HG03097 (cell line): Measurements from ENCODE around the gene EDN1.
"Not testable (repeated sequence)": the region's sequence is repeated elsewhere in the genome, so short reads cannot be mapped to it uniquely, and the experiment has no call there.

Experiments
- ATAC-seq: cut with Tn5 transposase; IDR thresholded peaks from one replicate; pipeline ENCODE4 v1.9.1; 2021; ENCODE audit not compliant: unreplicated experiment, low FRiP score

The EDN1 gene

DNA sequence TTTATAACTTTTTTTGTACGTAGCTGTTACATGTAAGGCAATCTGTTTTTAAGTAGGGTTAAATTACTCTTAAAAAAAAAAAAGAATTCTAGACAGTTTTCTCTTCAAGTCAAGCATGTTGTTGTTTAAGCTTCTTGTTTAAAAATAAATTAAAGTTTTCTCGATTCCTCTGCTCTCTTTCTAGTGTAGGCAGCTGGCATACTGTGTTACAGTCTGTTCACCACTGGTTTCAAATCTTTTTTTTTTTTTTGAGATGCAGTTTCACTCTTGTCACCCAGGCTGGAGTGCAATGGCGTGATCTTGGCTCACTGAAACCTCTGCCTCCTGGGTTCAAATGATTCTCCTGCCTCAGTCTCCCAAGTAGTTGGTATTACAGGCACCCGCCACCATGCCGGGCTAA lies 29.9 kb downstream of the EDN1 start:
- ATAC-seq = not testable (repeated sequence)

DNA sequence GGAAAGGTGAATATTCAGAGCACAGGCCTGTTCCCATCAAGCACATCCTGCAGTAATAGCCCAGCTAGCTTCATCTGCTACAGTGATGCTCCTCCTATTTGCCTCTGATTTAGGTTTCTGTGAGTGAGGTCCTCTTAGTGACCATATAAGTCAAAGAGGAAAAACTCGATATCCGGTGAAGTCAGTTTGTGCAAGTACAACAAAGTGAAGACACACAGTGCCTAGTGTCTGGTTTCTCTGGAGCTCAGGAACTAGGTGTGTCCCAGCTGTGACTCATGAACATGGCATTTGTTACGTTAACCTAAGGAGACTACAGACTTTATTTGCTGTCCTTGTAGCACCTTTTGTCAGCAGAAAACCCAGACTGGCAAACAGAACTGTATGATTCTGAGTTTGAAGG lies 33.9 kb downstream of the EDN1 start:
- no peak for ATAC-seq

DNA sequence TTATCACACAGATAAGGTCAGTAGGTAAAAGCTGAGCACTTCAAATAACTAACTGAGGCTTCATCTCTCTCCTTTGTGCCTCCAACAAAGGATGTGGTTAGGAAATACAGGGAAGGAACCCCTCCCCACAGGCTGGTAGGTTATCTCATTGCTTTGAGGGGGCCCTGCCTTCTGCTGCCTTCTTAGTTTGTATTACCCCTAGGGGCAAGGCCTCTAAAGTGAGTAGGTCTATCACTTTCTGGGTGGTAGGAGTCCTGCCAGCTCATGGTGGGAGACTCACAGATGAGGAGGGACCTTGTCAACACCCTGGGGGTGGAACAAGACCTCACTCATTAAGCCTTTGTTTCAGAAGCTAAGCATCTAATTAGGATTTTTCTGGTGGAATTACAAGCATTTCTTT lies 34.6 kb downstream of the EDN1 start:
- no peak for ATAC-seq

DNA sequence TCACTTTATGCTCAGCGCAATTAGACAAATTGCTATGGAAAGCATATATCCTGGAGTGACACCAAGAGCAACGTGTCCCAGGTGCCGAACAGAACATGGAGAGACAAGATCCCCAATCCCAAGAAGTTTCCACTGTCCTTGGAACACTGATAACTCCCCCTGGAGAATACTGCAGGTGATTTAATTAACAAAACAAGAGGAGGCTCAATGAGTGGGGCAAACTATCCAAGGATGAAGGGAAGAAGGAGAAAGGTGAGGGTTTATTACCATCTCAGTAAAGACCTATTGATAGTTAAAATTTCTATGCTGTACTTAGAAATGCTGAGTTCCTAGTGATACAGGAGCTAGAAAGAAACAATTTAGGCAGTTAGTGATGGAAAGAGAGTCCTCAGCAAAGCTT lies 35.7 kb downstream of the EDN1 start:
- no peak for ATAC-seq

DNA sequence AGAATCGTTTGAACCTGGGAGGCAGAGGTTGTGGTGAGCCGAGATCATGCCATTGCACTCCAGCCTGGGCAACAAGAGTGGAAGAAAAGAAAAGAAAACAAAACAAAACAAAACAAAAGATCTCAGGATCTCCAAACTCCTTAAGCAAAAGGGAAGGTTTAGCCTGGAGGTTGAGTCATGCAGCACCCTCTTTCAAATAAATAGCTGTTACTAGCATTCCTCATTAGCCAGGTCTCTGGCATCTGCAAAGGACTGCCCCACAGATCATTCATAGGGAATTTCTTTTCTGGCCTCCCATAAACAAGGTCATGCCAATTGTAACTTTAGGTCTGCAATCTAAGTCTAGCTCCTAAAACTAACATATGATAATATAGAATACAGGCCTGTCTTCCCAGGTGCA lies 37.2 kb downstream of the EDN1 start:
- ATAC-seq = no peak

DNA sequence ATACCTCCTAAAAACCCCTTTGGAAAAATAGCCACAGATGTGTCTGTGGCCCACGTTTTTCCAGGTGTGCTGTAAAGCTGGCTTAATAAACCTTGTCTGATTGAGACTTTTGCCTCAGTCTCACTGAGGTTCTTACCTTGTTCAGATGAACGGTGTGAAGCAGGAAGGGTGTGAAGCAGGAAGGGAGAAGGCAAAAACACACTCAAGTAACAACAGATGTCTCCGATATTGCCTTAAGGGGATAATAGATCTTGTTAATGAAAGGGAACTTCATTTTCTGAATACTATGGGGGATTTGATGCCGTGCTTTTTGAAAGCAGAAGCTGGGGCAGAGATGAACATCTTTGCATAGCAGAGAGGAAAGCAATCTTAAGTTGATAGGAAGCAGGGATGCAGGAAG lies 37.8 kb downstream of the EDN1 start:
- ATAC-seq = no peak

DNA sequence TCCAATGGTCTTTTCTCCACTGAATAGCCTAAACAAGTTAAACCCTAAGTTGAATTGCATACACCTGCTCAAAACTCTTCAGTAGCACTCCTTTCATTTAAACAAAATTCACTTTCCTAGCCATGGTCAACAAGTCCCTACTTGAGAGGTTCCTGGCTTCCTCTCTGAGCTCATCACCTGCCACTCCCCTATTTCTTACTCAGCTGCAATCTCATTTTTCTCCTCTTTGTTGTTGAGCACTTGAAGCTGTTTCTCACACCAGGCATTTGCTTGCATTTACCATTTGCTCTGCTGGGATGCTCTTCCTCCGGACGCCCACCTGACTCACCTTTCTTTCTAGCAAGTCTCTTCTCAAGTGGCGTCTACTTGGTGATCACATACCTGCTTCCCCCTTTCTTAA lies 38.5 kb downstream of the EDN1 start:
- no peak for ATAC-seq

DNA sequence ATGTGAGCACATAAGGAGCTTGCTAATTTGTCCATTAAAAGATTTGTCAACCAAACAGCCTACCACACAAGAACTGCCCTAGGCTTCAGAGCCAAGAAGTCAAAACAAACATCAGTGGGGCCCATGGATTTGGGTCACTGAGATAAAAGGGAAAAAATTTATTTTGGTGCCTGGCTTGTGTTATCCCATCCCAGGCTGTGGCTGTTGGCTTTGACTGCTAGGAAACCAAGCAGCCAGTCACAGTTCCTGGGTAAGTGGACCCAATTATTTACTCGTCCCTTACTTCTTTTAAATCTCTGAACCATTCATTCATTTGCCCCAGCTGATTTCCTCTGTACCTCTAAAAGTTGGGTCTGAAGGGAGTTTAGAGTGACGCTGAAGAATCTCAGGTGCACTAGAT lies 41.3 kb downstream of the EDN1 start:
- no peak for ATAC-seq

DNA sequence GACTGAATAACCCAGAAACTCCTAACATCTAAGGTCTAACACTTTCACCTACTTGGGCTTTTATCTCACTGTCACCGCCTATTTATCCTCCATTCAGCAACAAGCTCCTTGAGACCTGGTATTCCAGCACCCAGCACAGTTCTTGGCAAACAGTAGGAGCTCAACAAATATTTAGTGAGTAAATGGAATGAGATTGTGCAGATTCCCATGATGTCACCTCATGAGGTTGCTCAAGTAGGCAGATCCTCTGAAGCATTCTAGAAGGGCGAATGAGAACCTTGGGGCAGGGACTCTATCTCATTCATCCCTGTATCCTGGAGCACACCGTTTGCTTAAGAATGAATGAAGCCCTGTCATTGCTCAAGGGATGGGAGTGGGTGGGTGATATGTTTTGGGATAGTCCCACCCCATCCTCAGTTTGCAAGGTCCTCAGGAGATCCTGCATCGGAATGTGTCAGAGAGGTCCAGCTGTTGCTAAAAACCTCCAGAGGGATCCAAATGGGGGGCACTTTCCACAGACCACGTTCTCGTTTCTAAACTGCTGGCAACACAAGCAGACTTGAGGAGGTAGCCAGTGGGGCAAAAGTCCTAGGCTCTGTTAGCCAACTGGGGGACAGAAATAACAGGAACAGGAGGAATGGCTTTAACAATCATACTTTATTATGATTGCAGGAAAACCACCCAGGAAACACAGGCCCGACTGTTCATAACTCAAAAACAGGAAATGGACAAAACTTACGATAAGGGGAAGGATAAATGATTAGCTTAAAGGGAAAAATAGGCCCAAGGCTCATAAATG lies 42.0 kb downstream of the EDN1 start:
- no peak for ATAC-seq

DNA sequence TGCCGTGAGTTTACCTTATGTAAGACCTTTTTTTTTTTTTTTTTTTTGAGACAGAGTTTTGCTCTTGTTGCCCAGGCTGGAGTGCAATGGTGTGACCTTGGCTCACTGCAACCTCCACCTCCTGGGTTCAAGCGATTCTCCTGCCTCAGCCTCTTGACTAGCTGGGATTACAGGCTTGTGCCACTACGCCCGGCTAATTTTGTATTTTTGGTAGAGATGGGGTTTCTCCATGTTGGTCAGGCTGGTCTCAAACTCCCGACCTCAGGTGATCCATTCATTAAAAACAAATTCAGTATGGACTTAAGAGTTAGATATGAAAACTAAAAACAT lies 42.6 kb downstream of the EDN1 start:
- not testable (repeated sequence) for ATAC-seq

DNA sequence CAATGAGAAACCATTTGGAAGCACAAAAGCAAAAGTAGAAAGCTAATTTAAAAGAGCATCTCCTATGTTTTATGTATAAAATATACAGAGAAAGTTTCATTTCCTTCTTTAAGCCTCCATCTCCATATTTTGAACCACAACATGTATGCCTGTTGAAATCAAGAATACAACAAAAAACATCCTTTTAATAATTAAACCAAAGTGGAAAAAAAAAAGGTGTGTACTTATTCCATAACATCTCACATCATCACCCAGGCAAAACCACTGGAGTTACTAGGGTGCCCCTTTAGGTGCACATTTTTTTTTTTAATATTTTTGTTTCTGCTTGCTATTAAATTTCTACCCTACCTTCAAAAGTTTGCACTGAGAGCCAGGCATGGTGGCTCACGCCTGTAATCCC lies 43.0 kb downstream of the EDN1 start:
- ATAC-seq = no peak

DNA sequence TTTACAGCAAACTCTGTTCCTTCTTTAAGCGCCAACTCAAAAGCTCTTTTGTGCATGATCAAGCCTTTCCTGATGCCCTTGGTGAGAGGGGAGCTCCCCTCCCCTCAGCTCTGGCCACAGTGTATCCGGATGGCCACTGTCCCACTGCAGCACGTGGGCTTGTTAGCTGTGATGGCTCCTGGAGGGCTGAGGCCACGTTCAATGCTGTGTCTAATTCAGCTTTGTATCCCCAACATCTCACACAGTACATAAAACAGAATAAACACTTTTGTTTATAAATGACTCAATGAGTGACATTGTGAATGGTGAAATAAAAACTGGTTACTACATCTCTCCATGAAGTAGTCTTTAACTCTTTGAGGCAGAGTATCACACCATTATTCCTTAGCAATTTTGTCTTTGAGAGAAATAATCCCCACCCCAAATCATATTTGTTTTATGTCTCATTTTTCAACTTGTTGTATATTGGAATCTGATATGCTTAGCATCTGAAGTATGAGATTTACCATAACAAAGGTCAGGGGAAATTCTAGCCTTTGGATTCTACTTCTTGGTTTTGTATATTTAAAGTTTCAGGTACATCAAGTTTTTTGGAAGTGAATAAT lies 44.5 kb downstream of the EDN1 start:
- no peak for ATAC-seq

DNA sequence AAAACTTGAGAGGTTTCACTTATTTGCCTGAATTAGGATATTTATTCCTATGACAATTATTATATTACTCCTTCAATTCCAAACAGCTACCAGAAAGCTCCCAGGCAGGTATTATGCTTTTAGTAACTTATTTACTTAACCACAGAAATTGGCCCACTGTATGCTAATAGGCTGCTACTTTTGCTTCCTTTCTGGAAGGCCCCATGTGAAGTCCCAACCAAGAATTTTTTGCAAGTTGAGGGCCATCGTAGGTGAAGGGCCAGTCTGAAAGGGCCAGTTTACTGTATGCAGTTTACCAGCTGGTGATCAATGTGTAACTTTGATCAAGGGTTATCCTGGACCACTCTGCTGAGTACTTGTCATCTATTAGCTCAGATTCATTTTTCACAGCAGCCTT lies 45.0 kb downstream of the EDN1 start:
- ATAC-seq = no peak

DNA sequence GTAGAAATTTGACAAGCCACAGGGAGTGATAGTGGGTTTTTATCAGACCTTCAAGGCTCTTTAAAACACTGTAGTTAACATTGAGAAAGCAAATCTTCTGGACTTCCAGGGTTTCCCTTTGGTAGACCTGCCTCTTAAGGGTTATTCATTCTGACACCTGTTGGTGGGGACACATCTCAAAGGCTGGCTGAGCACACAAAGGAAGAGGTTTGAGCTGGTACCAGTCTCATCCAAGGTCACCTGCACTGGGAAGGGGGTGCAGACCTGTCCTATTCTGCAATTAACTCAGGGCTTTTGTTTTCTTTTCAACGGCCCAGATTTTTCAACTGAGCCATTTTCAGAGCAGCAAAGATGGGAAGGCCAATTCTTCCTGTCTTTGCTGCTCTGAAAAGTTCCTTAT lies 45.6 kb downstream of the EDN1 start:
- ATAC-seq = no peak

DNA sequence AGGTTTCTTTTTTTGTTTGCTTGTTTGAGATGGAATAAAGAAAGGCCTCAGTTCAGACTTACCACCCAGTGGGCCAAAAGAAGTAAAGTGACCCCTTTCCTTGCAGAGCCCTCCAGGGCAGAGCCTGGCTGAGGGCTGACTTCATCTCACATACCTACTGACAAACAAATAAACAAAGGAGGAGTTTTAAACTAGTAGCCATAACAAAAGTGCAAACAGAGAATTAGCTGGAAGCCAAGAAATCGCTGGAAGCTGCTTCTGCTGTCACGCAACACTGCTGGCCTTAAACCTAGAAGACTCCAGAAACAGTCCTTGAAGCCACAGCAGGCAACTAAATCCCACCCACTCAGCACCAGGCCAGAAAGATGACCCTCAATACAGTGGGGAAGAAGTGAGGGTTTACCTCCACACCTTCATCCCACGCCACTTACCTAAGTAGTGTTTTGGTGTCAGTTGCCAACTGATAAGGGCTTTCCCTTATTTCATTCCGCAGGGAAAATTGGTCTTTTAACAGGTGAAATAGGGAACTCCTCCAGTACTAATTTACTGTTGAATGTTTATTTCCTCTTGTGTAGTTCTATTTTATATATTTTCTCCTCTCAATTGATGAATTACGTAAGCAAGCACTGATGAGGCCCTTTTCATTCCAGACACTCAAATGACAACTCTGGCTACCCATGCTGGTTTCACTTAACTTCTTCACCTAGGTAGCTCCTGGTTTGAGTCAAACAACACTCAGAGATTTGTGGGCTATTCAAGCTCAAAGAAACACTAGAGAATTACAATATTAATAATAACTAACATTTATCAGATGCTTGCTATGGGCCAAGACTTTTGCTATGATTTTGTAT lies 46.2 kb downstream of the EDN1 start:
- no peak for ATAC-seq

DNA sequence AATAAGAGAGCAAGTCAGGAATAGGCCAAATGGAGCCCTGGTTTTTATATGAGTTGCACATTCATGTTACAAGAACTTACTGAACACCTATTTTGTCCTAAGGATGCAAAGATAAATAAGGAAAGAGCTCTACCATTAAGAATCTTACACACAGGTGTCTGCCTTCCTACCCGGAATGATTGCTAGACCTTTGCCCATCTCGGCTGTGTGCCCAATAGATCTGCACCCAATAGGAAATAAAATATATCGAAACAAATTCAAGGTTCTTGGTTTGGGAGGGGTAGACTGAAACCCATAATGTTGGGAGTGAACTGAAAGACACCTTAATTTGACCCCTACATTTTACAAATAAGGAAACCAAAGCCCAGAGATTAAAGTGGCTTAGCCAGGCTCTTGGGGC lies 48.9 kb downstream of the EDN1 start:
- ATAC-seq = no peak

DNA sequence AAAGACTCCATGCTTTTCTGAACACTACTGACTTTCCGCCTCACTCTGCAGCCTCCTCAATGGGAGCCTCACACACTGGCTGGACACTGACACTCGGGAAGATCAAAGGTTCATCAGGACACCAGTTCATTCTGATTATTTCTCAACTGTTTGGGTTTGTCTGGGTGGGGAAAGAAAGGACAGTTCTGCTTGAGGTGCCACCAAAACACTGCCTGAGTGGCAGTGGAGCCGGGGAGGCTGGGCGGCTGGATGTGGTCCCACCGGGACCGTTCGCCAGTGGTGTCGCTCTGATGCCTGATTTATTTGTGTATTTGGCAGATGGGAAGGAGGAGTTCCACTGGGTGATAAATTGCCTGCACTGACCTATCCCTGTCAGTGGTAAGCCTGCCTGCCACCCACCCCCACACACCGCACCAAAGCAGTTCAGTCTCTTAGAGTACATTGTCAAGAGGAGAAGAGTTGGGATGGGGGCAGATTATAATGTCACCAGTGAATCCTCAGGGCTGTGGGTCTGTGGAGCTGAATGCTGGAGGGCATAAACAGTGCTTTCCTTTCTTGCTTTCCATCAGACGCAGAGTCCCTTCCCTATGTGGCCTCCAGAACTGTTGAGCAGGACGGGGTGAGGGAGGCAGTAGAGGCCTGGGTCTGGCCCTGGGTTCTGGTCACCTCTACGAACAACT lies 49.8 kb downstream of the EDN1 start:
- ATAC-seq = no peak

DNA sequence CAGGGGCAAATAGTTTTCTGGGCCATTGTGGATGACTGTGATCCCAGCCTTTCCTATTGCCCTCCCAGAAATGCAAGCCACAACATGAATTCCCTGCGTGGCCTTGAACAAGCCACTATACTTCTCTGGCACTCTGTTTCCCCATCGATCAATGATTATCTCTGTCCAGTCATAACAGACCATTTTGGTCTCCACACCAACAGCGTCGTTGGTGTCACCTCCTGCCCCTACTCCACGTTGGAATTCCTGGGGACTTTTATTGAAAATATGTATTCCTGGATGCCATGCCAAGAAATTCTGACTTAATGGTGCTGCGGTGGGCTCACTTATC lies 50.3 kb downstream of the EDN1 start:
- no peak for ATAC-seq

DNA sequence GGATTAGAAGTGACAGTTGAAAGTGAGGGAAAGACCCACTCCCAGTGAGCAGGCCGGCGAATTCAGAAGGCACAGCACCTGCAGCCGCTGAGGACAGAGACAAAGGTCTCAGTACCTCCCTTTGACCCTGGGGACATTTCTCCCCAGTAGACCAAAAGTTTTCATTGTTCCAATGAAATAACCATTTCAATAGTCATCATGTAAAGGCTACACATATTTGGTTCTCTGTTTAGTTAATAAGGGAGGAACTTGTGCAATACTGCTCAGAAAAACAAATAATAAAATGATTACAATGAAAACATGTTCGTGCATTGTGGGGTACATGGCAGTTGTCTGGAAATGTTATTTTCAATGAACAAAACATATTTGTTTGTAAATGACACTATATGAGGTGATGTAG lies 52.5 kb downstream of the EDN1 start:
- no peak for ATAC-seq

DNA sequence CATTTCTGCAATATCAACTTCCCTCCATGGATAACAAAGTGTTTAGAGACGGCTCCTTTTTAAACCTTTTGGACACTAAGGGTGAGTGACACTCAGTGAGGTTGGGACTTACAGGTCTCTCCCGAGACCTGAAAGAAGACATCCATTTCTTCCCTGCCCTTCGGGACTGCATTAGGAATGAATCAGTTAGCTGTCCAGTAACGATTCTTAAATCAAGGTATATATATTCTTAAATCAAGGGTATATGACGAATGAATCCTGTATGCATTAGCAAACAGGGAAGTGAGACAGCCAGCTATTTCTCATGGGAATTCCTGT lies 52.9 kb downstream of the EDN1 start:
- ATAC-seq = no peak

DNA sequence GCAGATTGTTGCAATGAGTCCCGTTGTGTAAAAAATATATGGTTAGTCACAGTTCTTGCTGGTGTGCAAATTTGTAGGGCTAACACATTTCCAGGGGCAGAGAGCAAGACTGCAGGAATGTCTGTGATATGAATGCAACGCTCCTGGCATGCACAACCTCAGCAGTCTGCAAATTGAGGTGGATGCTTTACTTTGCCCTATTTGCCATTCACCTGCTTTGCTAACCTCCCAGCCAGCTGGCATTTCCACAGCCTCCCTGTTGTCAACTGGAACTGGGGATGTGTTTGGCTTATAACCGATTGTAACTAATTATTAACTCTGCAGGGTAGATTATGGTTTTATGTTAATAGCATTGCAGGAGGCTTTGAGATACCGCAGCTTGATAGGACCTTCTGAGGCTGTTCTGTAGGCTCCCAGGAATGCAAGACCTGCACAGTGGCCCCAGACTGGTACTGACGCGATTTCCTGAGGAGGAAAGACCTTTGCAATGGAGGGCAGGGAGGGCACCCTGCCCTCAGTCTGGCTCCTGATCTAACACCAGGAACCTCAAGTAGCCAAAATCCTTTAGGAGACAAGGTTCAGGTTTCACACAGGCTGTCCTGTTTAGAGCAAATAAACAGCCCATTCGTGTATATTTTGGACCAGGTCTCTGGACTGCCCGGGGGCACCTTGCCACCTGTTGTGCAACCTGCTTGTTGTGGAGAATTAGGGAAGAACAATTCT lies 53.4 kb downstream of the EDN1 start:
- no peak for ATAC-seq
